CD14-positive monocyte (primary cell): ENCODE results near the gene KCNA10. TPM values are rescaled to one million over a fixed set of nuclear protein-coding genes. Genes with fewer than 3 reads are reported as not detected.
A peak's percentile ranks its signal among the peaks of the same experiment; 100 is the strongest.

Source experiments
- DNase-seq, 3 donors: peaks; one replicate each; pipeline ENCODE4 v3.0.0-alpha.2; 2011 to 2022
- H2AFZ ChIP-seq: 2 replicates; pipeline ENCODE4 v1.6.0; 2012; ENCODE audit warnings: mild to moderate bottlenecking, low read depth, low read length, inconsistent platforms; ENCODE audit not compliant: insufficient read depth, poor library complexity, severe bottlenecking
- H3K27ac ChIP-seq, 2 donors: 1 replicate in 1 of 2; 2 replicates in 1 of 2; pipeline ENCODE4 v1.5.1; 2012 to 2013; ENCODE audit warnings: low read length in 2 of 2, control low read depth in 1 of 2, inconsistent platforms in 1 of 2, low read depth in 1 of 2, mild to moderate bottlenecking in 1 of 2
- H3K27me3 ChIP-seq, 2 donors: one replicate each; pipeline versions ENCODE4 v1.6.0 to v1.6.1; 2011 to 2013; ENCODE audit warnings: low read length in 2 of 2; ENCODE audit not compliant: control insufficient read depth in 2 of 2, insufficient read depth in 2 of 2
- H3K36me3 ChIP-seq, 2 donors: replicated peaks in 1 of 2; 1 replicate in 1 of 2; 2 replicates in 1 of 2; pipeline versions ENCODE4 v1.5.1 to v1.6.1; 2012 to 2013; ENCODE audit warnings: low read length in 2 of 2, control low read depth in 1 of 2, inconsistent platforms in 1 of 2, mild to moderate bottlenecking in 1 of 2; ENCODE audit not compliant: insufficient read depth in 2 of 2, control insufficient read depth in 1 of 2
- H3K4me1 ChIP-seq, 2 donors: 1 replicate in 1 of 2; 2 replicates in 1 of 2; pipeline versions ENCODE4 v1.5.1 to v1.6.1; 2012 to 2013; ENCODE audit warnings: low read length in 2 of 2, control low read depth in 1 of 2, inconsistent platforms in 1 of 2, mild to moderate bottlenecking in 1 of 2, moderate library complexity in 1 of 2; ENCODE audit not compliant: insufficient read depth in 2 of 2, control insufficient read depth in 1 of 2
- H3K4me2 ChIP-seq: replicated peaks from 2 replicates; pipeline ENCODE3; 2012; ENCODE audit warnings: low read length, moderate library complexity, mild to moderate bottlenecking; ENCODE audit not compliant: poor library complexity, severe bottlenecking; ENCODE audit errors: extremely low read depth
- H3K4me3 ChIP-seq, 3 experiments: fragments of 200-600 bp in 1 of 3; sonication (generic) in 1 of 3; replicated peaks in 1 of 3; 1 replicate in 2 of 3; 2 replicates in 1 of 3; pipeline ENCODE4 v1.5.1; 2011 to 2013; ENCODE audit warnings: low read length in 3 of 3, mild to moderate bottlenecking in 3 of 3, control low read depth in 2 of 3, low read depth in 2 of 3, inconsistent platforms in 1 of 3, moderate library complexity in 1 of 3
- H3K79me2 ChIP-seq: 2 replicates; pipeline ENCODE4 v1.6.0; 2012; ENCODE audit warnings: mild to moderate bottlenecking, control low read depth, inconsistent platforms, low read length, moderate library complexity; ENCODE audit not compliant: insufficient read depth
- H3K9ac ChIP-seq: 2 replicates; pipeline ENCODE4 v1.6.0; 2017; ENCODE audit warnings: low read length, mild to moderate bottlenecking; ENCODE audit not compliant: insufficient read depth, poor library complexity, severe bottlenecking
- H3K9me3 ChIP-seq, 2 donors: replicated peaks in 1 of 2; 1 replicate in 1 of 2; 2 replicates in 1 of 2; pipeline versions ENCODE4 v1.5.1 to v1.6.1; 2012 to 2013; ENCODE audit warnings: low read length in 2 of 2, control low read depth in 1 of 2; ENCODE audit not compliant: control insufficient read depth in 1 of 2, insufficient read depth in 1 of 2
- H4K20me1 ChIP-seq: 2 replicates; pipeline ENCODE4 v1.6.0; 2012; ENCODE audit warnings: mild to moderate bottlenecking, low read length, control low read depth, moderate library complexity; ENCODE audit not compliant: insufficient read depth
- H3K27ac Mint-ChIP-seq, 7 donors: one replicate each; pipeline ENCODE4 v1.8.0; 2020; ENCODE audit warnings: mild to moderate bottlenecking in 7 of 7, mixed read lengths in 7 of 7, moderate library complexity in 6 of 7, inconsistent platforms in 2 of 7
- H3K27me3 Mint-ChIP-seq, 3 donors: one replicate each; pipeline ENCODE4 v1.8.0; 2021 to 2022; ENCODE audit warnings: low read depth in 3 of 3, mild to moderate bottlenecking in 3 of 3, mixed read lengths in 3 of 3, moderate library complexity in 3 of 3, inconsistent platforms in 1 of 3
- H3K36me3 Mint-ChIP-seq, 2 donors: one replicate each; pipeline ENCODE4 v1.8.0; 2020; ENCODE audit warnings: mixed read lengths in 2 of 2, inconsistent platforms in 1 of 2, mild to moderate bottlenecking in 1 of 2
- H3K4me1 Mint-ChIP-seq: one replicate; pipeline ENCODE4 v1.8.0; 2020; ENCODE audit warnings: mild to moderate bottlenecking, mixed read lengths
- H3K4me3 Mint-ChIP-seq, 2 donors: one replicate each; pipeline ENCODE4 v1.8.0; 2020; ENCODE audit warnings: mild to moderate bottlenecking in 2 of 2, mixed read lengths in 2 of 2, moderate library complexity in 1 of 2
- H3K9me3 Mint-ChIP-seq, 7 donors: one replicate each; pipeline ENCODE4 v1.8.0; 2020 to 2022; ENCODE audit warnings: mixed read lengths in 7 of 7, mild to moderate bottlenecking in 6 of 7, moderate library complexity in 6 of 7, inconsistent platforms in 2 of 7
- CTCF ChIP-seq: fragments of 200-600 bp; IDR thresholded peaks from one replicate; pipeline ENCODE4 v1.8.0; 2022; ENCODE audit warnings: antibody characterized with exemption, mild to moderate bottlenecking
- WGBS: methylation state at CpG from one replicate; pipeline ENCODE4 v1.1.5; 2013; ENCODE audit warnings: missing lambda C conversion rate; ENCODE audit not compliant: insufficient coverage; 5-methylcytosine and 5-hydroxymethylcytosine counted together
- intact Hi-C, 2 donors: fragments of 100-400 bp; cut with micrococcal nuclease; formaldehyde crosslinking; loops; one replicate each; pipeline versions ENCODE4 v1.15.0 to v1.15.1; 2023
- polyA plus RNA-seq, 3 donors: library from polyadenylated mRNA; depleted of rRNA in 1 of 3; unstranded in 2 of 3; stranded (reverse) in 1 of 3; fragments of 300-500 nt in 2 of 3; fragments of >200 nt in 1 of 3; fragmentation: Illumina TruSeq in 2 of 3; gene quantifications; 1 replicate in 2 of 3; 2 replicates in 1 of 3; pipeline ENCODE4 v1.2.3, GENCODE V29; 2012 to 2021

The KCNA10 gene
- polyA plus RNA-seq, 3 donors, result not detected

- no peak overlapping the region for H3K27ac ChIP-seq
- peaks cover 30 to 31% of the 10 kb centered on the region in 2 donors for H3K4me1 ChIP-seq
- no peaks in the 10 kb centered on the region for H3K36me3 Mint-ChIP-seq
- peaks cover 33% of the 10 kb centered on the region for H3K4me1 Mint-ChIP-seq
- H2AFZ ChIP-seq, result no peak overlapping the region
- no peak overlapping the region for H3K9ac ChIP-seq
- H3K79me2 ChIP-seq, result no peaks in the 10 kb centered on the region
- no peaks in the 10 kb centered on the region for H4K20me1 ChIP-seq
- no peak for TF ChIP-seq CTCF
- peaks cover 0 to 3% (median 1%) of the 10 kb centered on the region in 3 donors for H3K27me3 Mint-ChIP-seq
- no peaks in the 10 kb centered on the region for H3K9me3 ChIP-seq
- H3K4me3 ChIP-seq, result no peak overlapping the region
- WGBS, result no CpG with 5 or more reads among the region's 4 CpGs
- no peaks in the 10 kb centered on the region for H3K9me3 Mint-ChIP-seq
- no peak overlapping the region for H3K4me2 ChIP-seq
- intact Hi-C loops, result no loop called here
- no peaks in the 10 kb centered on the region for H3K27me3 ChIP-seq
- no peak overlapping the region for H3K4me3 Mint-ChIP-seq
- DNase-seq, result no peak
- peak overlapping the region in 1 of 7 donors; percentile 23 for H3K27ac Mint-ChIP-seq
- no peaks in the 10 kb centered on the region for H3K36me3 ChIP-seq
Measured at GRCh38 chr1:110506541-110506940, 12.4 kb downstream of the KCNA10 start.

DNA sequence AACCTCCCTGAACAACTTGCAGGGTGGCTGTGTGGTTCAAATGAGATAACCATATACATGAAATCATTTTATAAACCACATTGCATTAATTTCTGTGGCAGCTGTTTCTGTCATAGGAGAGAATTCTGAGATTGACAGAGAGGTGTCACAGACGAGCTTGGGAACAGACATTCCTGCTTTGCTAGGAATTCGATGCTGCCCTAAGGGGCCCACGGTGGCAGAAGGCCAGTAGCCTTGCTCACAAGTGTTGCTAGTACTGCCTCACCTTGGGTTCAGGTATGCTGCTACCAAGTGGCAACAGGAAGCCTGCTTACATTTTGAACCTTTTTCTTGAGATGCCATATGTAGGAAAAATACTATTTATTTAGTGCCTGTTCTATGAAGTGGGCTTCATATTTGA lies 13.4 kb downstream of the KCNA10 start:
- Histone ChIP-seq H2AFZ (no peak overlapping the region), H3K9ac (no peak overlapping the region), H3K27me3 (no peaks in the 10 kb centered on the region), H3K4me3 (no peak overlapping the region), H4K20me1 (no peaks in the 10 kb centered on the region), H3K4me1 (peaks cover 31% of the 10 kb centered on the region in 2 donors), H3K27ac (no peak overlapping the region), H3K36me3 (no peaks in the 10 kb centered on the region), H3K79me2 (no peaks in the 10 kb centered on the region), H3K9me3 (no peaks in the 10 kb centered on the region), H3K4me2 (no peak overlapping the region)
- intact Hi-C loops, result no loop called here
- peaks cover 2 to 3% (median 3%) of the 10 kb centered on the region in 3 donors for H3K27me3 Mint-ChIP-seq
- no peak overlapping the region for H3K4me3 Mint-ChIP-seq
- DNase-seq, result no peak
- H3K4me1 Mint-ChIP-seq, result peaks cover 34% of the 10 kb centered on the region
- WGBS, result 89% methylated on average over 2 of the region's 3 CpGs
- no peak for TF ChIP-seq CTCF
- H3K9me3 Mint-ChIP-seq, result no peaks in the 10 kb centered on the region
- no peak overlapping the region for H3K27ac Mint-ChIP-seq
- H3K36me3 Mint-ChIP-seq, result no peaks in the 10 kb centered on the region
